Tibial nerve (tissue), 4 donors: Measurements from ENCODE around the gene GDAP1L1.

Experiments used
- EP300 ChIP-seq, 2 donors: sonication (generic); formaldehyde crosslinking; IDR thresholded peaks; one replicate each; pipeline ENCODE4 v1.6.1; 2017; ENCODE audit warnings: antibody characterized with exemption in 2 of 2, mild to moderate bottlenecking in 1 of 2
- POLR2A ChIP-seq, 2 donors: fragments of 450-650 bp; IDR thresholded peaks; one replicate each; pipeline ENCODE4 v1.6.1; 2017; ENCODE audit warnings: antibody characterized with exemption in 2 of 2, mild to moderate bottlenecking in 2 of 2, moderate library complexity in 2 of 2
- TF ChIP-seq, protein P1 (sequence below), 5 experiments: fragments of 200-600 bp in 3 of 5; fragments of 450-650 bp in 2 of 5; sonication (generic) in 3 of 5; IDR thresholded peaks; one replicate each; pipeline ENCODE4 v1.5.1; 2016 to 2019; ENCODE audit warnings: antibody characterized with exemption in 5 of 5, mild to moderate bottlenecking in 3 of 5, moderate library complexity in 2 of 5

DNA sequence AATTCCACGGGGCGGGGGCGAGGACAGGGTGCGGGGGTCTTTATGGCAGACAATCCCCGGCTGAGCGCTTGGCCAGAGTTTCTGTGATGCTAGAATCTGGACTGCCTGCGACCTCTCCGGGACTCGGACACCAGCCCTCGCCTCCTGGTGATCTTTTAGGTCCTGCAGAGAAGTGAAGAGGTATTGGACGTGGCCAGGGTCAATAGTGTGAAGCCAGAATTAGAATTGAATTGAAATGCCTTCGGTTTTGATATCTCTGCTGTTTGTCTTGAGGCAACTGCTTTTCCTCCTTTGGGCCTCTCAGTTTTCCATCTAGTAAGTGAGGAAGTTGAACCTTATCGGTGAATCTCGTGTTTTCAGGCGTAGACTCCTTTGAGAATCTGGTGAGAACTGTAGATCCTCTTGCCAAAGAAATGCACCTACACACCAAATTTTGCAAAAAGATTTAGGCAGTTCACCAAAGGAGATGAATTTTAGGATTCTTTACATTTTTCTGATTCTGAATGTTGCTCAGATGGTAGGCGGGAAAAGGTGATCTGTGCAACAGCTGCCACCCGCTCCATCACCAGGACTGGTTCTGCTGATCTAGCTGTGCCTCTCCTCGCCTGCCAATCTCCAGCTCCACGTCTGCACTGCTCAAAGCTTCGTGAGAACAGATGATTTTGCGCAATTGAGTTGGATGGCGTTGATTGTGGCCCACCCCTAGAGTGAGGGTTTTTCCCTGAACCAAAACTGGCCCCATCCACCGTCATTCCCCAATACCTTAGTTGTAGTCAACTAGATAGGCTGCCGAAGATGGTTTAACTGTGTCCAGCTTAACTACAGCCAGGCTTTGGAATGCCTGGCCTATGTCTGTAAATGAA, 35.7 kb upstream of the GDAP1L1 start:
- TF ChIP-seq, protein P1, sequence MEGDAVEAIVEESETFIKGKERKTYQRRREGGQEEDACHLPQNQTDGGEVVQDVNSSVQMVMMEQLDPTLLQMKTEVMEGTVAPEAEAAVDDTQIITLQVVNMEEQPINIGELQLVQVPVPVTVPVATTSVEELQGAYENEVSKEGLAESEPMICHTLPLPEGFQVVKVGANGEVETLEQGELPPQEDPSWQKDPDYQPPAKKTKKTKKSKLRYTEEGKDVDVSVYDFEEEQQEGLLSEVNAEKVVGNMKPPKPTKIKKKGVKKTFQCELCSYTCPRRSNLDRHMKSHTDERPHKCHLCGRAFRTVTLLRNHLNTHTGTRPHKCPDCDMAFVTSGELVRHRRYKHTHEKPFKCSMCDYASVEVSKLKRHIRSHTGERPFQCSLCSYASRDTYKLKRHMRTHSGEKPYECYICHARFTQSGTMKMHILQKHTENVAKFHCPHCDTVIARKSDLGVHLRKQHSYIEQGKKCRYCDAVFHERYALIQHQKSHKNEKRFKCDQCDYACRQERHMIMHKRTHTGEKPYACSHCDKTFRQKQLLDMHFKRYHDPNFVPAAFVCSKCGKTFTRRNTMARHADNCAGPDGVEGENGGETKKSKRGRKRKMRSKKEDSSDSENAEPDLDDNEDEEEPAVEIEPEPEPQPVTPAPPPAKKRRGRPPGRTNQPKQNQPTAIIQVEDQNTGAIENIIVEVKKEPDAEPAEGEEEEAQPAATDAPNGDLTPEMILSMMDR (IDR thresholded peaks at IDR 0.05) = no peak
- TF ChIP-seq POLR2A (IDR thresholded peaks at IDR 0.05) = peak in 1 of 2 donors; percentile 87
- TF ChIP-seq EP300 (IDR thresholded peaks at IDR 0.05) = peak in 1 of 2 donors; percentile 10
